Type B pancreatic cell (in vitro differentiated cells): ENCODE measurements around the gene U2AF1L4. TPM values are rescaled to one million over a fixed set of nuclear protein-coding genes. Genes with fewer than 3 reads are reported as not detected.

Experiments used
- DNase-seq: peaks from one replicate; pipeline ENCODE4 v3.0.0; 2021; ENCODE audit warnings: mixed read lengths; ENCODE audit not compliant: unreplicated experiment; ENCODE audit errors: extremely low spot score
- H3K27ac Mint-ChIP-seq: 2 replicates; pipeline ENCODE4 v1.8.0; 2021; ENCODE audit warnings: mild to moderate bottlenecking, mixed read lengths
- H3K27me3 Mint-ChIP-seq: 2 replicates; pipeline ENCODE4 v1.8.0; 2021; ENCODE audit warnings: mixed read lengths
- H3K36me3 Mint-ChIP-seq: 2 replicates; pipeline ENCODE4 v1.8.0; 2021; ENCODE audit warnings: mixed read lengths
- H3K4me1 Mint-ChIP-seq: one replicate; pipeline ENCODE4 v1.8.0; 2021; ENCODE audit warnings: mixed read lengths; ENCODE audit not compliant: unreplicated experiment
- H3K4me3 Mint-ChIP-seq: 2 replicates; pipeline ENCODE4 v1.8.0; 2021; ENCODE audit warnings: mild to moderate bottlenecking, mixed read lengths
- H3K9me3 Mint-ChIP-seq: 2 replicates; pipeline ENCODE4 v1.8.0; 2021; ENCODE audit warnings: mixed read lengths
- CTCF ChIP-seq: fragments of 200-600 bp; sonication (generic); conservative IDR thresholded peaks from 2 replicates; pipeline ENCODE4 v1.5.0; 2021; ENCODE audit warnings: antibody characterized with exemption, mild to moderate bottlenecking
- total RNA-seq: library from RNA; stranded (reverse); gene quantifications from 2 replicates; pipeline ENCODE4 v1.2.1, GENCODE V29; 2021; ENCODE audit warnings: low replicate concordance

U2AF1L4 gene
- total RNA-seq, 1 donor from 2014 or later = 25.4 TPM

- H3K27me3 Mint-ChIP-seq = no peaks in the 10 kb centered on the region
- H3K4me1 Mint-ChIP-seq = peaks cover 3% of the 10 kb centered on the region
- peak overlapping the region; percentile 34 for H3K4me3 Mint-ChIP-seq
- no peaks in the 10 kb centered on the region for H3K9me3 Mint-ChIP-seq
- no peak for TF ChIP-seq CTCF
- H3K27ac Mint-ChIP-seq = no peak overlapping the region
- H3K36me3 Mint-ChIP-seq = peaks cover 4% of the 10 kb centered on the region
- DNase-seq = no peak
Observed at GRCh38 chr19:35738021-35738886, 7.0 kb downstream of the U2AF1L4 start.

DNA sequence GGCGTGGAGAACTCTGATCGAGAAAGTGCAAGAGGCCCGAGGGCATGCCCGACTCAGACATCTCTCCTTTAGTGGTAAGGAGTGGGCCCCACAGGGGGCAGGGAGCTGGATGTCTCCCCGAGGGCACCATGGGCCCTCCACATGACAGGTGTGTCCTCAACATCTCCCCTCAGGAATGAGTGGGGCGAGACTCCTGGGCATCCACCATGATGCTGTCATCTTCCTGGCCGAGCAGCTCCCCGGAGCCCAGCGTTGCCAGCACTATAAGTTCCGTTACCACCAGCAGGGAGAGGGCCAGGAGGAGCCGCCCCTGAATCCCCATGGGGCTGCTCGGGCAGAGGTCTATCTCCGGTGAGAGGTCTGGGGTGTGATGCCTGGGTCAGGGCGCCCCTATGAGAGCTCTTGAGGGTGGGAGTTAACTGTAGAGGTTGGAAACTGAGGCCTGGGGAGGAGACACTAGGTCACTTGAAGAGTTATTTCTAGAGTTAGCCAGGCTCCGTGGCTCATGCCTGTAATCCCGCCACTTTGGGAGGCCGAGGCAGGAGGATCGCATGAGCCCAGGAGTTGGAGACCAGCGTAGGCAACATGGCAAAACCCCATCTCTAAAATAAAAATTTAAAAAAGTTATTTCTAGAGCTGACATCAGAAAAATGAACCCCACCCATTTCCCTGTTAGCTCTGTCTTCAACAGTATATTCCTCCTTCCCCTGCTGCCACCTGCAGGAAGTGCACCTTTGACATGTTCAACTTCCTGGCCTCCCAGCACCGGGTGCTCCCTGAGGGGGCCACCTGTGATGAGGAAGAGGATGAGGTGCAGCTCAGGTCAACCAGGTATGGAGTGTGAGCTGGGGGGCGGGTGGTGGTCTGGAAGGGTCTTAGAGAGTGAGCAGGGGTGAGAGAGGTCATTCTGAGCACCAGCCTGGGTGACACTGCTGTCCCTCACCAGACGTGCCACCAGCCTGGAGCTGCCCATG is 8.0 kb downstream of the U2AF1L4 start:
- TF ChIP-seq CTCF = peak; percentile 41
- no peaks in the 10 kb centered on the region for H3K9me3 Mint-ChIP-seq
- H3K36me3 Mint-ChIP-seq = peaks cover 4% of the 10 kb centered on the region

DNA sequence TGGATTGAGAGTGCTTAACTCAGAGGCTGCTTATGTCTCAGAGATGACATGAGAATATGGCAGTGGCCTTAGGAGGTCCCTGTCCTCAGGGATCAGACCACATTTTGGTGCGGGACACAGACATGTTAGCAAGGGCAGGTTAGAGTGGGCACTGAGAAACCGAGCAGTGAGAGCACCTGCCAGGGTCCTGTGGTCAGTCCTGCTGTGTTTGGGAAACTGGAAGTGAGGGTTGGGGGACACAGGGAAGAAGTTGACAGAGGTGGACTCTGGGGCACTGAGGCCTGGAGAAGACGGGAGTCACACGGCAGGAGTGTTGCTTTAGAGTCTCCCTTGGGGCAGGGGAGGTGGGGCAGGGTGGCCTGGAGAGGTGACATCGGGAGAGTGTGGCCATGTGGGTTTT is 10.3 kb downstream of the U2AF1L4 start:
- H3K4me1 Mint-ChIP-seq = peaks cover 5% of the 10 kb centered on the region
- H3K27ac Mint-ChIP-seq = peak overlapping the region; percentile 48
- H3K4me3 Mint-ChIP-seq = no peak overlapping the region
- no peak for DNase-seq
- no peaks in the 10 kb centered on the region for H3K27me3 Mint-ChIP-seq
- H3K9me3 Mint-ChIP-seq = no peaks in the 10 kb centered on the region
- H3K36me3 Mint-ChIP-seq = peaks cover 17% of the 10 kb centered on the region
- TF ChIP-seq CTCF = no peak

More for the DNA sequence above, 8.0 kb downstream of the U2AF1L4 start:
- Mint-ChIP-seq H3K27me3 (no peaks in the 10 kb centered on the region), H3K4me1 (peaks cover 2% of the 10 kb centered on the region), H3K27ac (peak overlapping the region; percentile 73), H3K4me3 (peak overlapping the region; percentile 65)
- no peak for DNase-seq

GRCh38 chr19:35734273-35734672 is 10.9 kb downstream of the U2AF1L4 start:
- H3K9me3 Mint-ChIP-seq = no peaks in the 10 kb centered on the region
- H3K4me1 Mint-ChIP-seq = peaks cover 5% of the 10 kb centered on the region
- DNase-seq = no peak
- no peaks in the 10 kb centered on the region for H3K27me3 Mint-ChIP-seq
- peak overlapping the region; percentile 48 for H3K27ac Mint-ChIP-seq
- H3K36me3 Mint-ChIP-seq = peaks cover 17% of the 10 kb centered on the region
- TF ChIP-seq CTCF = no peak
- no peak overlapping the region for H3K4me3 Mint-ChIP-seq

GRCh38 chr19:35733180-35734125 is 11.8 kb downstream of the U2AF1L4 start:
- H3K27ac Mint-ChIP-seq = no peak overlapping the region
- H3K36me3 Mint-ChIP-seq = peaks cover 14% of the 10 kb centered on the region

More at GRCh38 chr19:35733180-35734125, 11.8 kb downstream of the U2AF1L4 start:
- TF ChIP-seq CTCF = no peak
- no peak overlapping the region for H3K4me3 Mint-ChIP-seq
- no peak for DNase-seq
- no peaks in the 10 kb centered on the region for H3K27me3 Mint-ChIP-seq
- peaks cover 5% of the 10 kb centered on the region for H3K4me1 Mint-ChIP-seq
- H3K9me3 Mint-ChIP-seq = no peaks in the 10 kb centered on the region
